Central memory CD8-positive, alpha-beta T cell (primary cell): ENCODE measurements around the gene SRGAP2B.
"Not testable (repeated sequence)": the region's sequence is repeated elsewhere in the genome, so short reads cannot be mapped to it uniquely, and the experiment has no call there.

Source experiments
- ATAC-seq: fragments of 150-1000 bp; cut with Tn5 transposase; replicated peaks from 2 replicates; pipeline ENCODE4 v1.10.0; 2022; ENCODE audit warnings: mild to moderate bottlenecking, moderate FRiP score, moderate number of reproducible peaks; ENCODE audit not compliant: poor library complexity, severe bottlenecking; ENCODE audit errors: extremely low read depth
- DNase-seq, 2 donors: peaks; one replicate each; pipeline ENCODE4 v3.0.0; 2021; ENCODE audit warnings: low spot score in 2 of 2
- H3K27ac Mint-ChIP-seq: one replicate; pipeline ENCODE4 v1.8.0; 2022; ENCODE audit warnings: low read depth, mild to moderate bottlenecking, moderate library complexity, mixed read lengths
- H3K27me3 Mint-ChIP-seq: one replicate; pipeline ENCODE4 v1.8.0; 2022; ENCODE audit warnings: mixed read lengths
- H3K36me3 Mint-ChIP-seq: one replicate; pipeline ENCODE4 v1.8.0; 2022; ENCODE audit warnings: mild to moderate bottlenecking, moderate library complexity, mixed read lengths; ENCODE audit not compliant: insufficient read depth
- H3K4me1 Mint-ChIP-seq: one replicate; pipeline ENCODE4 v1.8.0; 2022; ENCODE audit warnings: mixed read lengths
- H3K4me3 Mint-ChIP-seq: one replicate; pipeline ENCODE4 v1.8.0; 2022; ENCODE audit warnings: mild to moderate bottlenecking, moderate library complexity, mixed read lengths
- H3K9me3 Mint-ChIP-seq: one replicate; pipeline ENCODE4 v1.8.0; 2022; ENCODE audit warnings: mixed read lengths

SRGAP2B gene

GRCh38 chr1:145095284-145096057 lies at the start of gene SRGAP2B, which contains the start of gene FAM72D:
SRGAP2B (minus strand) TSS chr1:145095328; CDS start chr1:145092901, 2,427 bp downstream.
FAM72D (plus strand) TSS chr1:145095974; CDS start chr1:145096848, 874 bp downstream.
- H3K4me1 Mint-ChIP-seq, H3K27me3 Mint-ChIP-seq, H3K4me3 Mint-ChIP-seq, H3K9me3 Mint-ChIP-seq, H3K36me3 Mint-ChIP-seq, H3K27ac Mint-ChIP-seq, DNase-seq: not testable (repeated sequence)
- ATAC-seq, result peak; percentile 84

- not testable (repeated sequence) for H3K4me3 Mint-ChIP-seq, DNase-seq, H3K4me1 Mint-ChIP-seq, H3K9me3 Mint-ChIP-seq, ATAC-seq, H3K36me3 Mint-ChIP-seq, H3K27ac Mint-ChIP-seq, H3K27me3 Mint-ChIP-seq
Observed at GRCh38 chr1:145144264-145144913, 49.3 kb upstream of the SRGAP2B start.

DNA sequence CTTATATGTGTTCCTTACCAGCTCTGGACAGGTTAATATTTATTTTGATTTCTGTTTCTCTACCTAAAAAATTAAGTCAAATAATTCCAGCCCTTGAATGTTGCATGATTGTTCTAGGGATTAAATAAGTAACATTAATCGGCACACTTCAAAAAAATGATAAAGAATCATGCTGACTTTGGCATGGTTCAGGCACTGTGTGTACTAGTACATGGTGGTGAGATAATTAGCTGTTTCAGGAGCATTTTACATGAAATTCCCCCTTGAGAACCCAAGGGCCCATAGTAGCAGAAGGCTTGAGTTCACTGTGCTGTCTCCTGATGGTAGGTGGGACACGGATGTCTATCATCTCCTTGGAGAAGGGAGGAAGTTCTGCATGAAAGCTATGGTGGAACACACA lies 45.4 kb upstream of the SRGAP2B start:
- H3K4me3 Mint-ChIP-seq, ATAC-seq, DNase-seq, H3K27ac Mint-ChIP-seq, H3K4me1 Mint-ChIP-seq, H3K27me3 Mint-ChIP-seq, H3K9me3 Mint-ChIP-seq, H3K36me3 Mint-ChIP-seq: not testable (repeated sequence)

- not testable (repeated sequence) for H3K4me1 Mint-ChIP-seq, H3K9me3 Mint-ChIP-seq, DNase-seq, H3K27ac Mint-ChIP-seq, H3K27me3 Mint-ChIP-seq, ATAC-seq, H3K4me3 Mint-ChIP-seq, H3K36me3 Mint-ChIP-seq
Observed at GRCh38 chr1:145134476-145134875, 39.3 kb upstream of the SRGAP2B start.

GRCh38 chr1:145128697-145129469 lies 33.8 kb upstream of the SRGAP2B start:
- H3K9me3 Mint-ChIP-seq, ATAC-seq, H3K27me3 Mint-ChIP-seq, H3K27ac Mint-ChIP-seq, H3K4me3 Mint-ChIP-seq, H3K36me3 Mint-ChIP-seq, DNase-seq, H3K4me1 Mint-ChIP-seq: not testable (repeated sequence)

DNA sequence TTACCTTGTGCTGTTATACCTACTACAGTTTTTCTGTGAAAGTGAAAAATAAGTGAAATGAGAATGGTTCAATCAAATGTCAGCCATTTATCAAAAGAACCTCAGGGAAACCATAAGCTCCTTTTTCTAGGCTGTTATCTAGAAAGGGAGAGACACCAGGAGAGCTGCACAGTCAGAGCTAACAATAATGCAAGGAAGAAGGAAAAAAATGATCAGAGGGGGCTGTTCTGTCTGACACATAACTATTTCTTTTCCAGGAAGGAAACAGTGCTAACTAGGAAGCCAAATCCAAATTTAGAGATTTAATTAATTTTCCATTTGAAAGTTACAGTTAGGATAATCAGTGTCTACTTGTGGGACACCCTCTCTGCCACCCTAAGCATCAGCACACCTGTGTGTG lies 32.0 kb upstream of the SRGAP2B start:
- not testable (repeated sequence) for H3K36me3 Mint-ChIP-seq, DNase-seq, H3K4me1 Mint-ChIP-seq, H3K27ac Mint-ChIP-seq, H3K9me3 Mint-ChIP-seq, H3K27me3 Mint-ChIP-seq, H3K4me3 Mint-ChIP-seq, ATAC-seq

DNA sequence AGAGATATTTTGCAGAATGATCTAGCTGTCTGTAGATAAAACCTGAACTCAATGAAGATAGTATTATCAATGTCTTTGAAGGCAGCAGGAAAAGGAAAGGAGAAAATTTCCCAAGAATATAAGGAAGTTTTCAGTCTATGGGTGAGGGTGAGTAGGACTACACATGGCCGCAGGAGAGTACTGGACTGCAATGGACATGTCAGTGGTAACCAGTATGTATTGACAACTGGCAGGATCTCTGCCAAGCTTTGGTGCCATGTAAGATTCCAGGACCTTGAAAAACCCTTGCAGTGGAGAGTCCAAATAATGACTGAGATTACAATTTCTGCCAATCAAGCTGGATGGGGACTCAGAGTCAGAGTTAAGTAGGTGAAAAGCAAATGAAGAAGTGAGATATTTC lies 30.0 kb upstream of the SRGAP2B start:
- not testable (repeated sequence) for H3K9me3 Mint-ChIP-seq

GRCh38 chr1:145123992-145124641 lies 29.0 kb upstream of the SRGAP2B start:
- not testable (repeated sequence) for H3K27me3 Mint-ChIP-seq, H3K9me3 Mint-ChIP-seq, H3K4me3 Mint-ChIP-seq, H3K27ac Mint-ChIP-seq, H3K4me1 Mint-ChIP-seq, H3K36me3 Mint-ChIP-seq, DNase-seq
- ATAC-seq, result peak; percentile 32

More for the DNA sequence above, 30.0 kb upstream of the SRGAP2B start:
- not testable (repeated sequence) for H3K36me3 Mint-ChIP-seq, H3K27me3 Mint-ChIP-seq, H3K4me1 Mint-ChIP-seq, DNase-seq, H3K4me3 Mint-ChIP-seq, ATAC-seq, H3K27ac Mint-ChIP-seq

GRCh38 chr1:145123062-145123395 lies 27.9 kb upstream of the SRGAP2B start:
- not testable (repeated sequence) for H3K36me3 Mint-ChIP-seq, H3K9me3 Mint-ChIP-seq, H3K27me3 Mint-ChIP-seq, H3K4me1 Mint-ChIP-seq, DNase-seq, H3K4me3 Mint-ChIP-seq, H3K27ac Mint-ChIP-seq, ATAC-seq

- not testable (repeated sequence) for H3K27me3 Mint-ChIP-seq, ATAC-seq, H3K36me3 Mint-ChIP-seq, H3K9me3 Mint-ChIP-seq, H3K27ac Mint-ChIP-seq, H3K4me3 Mint-ChIP-seq, H3K4me1 Mint-ChIP-seq, DNase-seq
Observed at GRCh38 chr1:145122344-145123061, 27.4 kb upstream of the SRGAP2B start.

DNA sequence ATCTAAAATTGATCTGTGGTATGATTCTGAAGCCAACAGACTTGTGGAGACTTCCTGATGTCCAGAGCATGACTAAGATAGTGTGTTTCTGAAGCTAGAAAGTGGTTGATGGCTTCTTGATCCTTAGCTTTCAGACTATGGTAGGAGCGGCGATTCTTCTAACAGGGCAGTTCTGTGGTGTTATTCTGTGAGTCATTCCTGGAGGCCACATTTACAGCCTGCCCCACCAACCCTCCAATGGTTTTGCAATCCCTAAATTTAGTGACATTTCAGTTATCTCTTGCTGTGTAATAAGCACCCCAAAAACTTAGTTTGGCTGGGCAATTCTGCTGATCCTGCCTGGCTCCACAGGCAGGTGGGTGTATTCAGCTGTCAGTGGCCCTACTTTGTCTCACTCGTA lies 24.7 kb upstream of the SRGAP2B start:
- ATAC-seq, H3K27ac Mint-ChIP-seq, DNase-seq, H3K27me3 Mint-ChIP-seq, H3K4me3 Mint-ChIP-seq, H3K36me3 Mint-ChIP-seq, H3K9me3 Mint-ChIP-seq, H3K4me1 Mint-ChIP-seq: not testable (repeated sequence)
